ENCODE data around the gene PRSS57. TPM values are rescaled to one million over a fixed set of nuclear protein-coding genes. Genes with fewer than 3 reads are reported as not detected.

The PRSS57 gene
- total and polyA plus RNA-seq, 12 donors = 0.06 TPM; not detected in 11

DNA sequence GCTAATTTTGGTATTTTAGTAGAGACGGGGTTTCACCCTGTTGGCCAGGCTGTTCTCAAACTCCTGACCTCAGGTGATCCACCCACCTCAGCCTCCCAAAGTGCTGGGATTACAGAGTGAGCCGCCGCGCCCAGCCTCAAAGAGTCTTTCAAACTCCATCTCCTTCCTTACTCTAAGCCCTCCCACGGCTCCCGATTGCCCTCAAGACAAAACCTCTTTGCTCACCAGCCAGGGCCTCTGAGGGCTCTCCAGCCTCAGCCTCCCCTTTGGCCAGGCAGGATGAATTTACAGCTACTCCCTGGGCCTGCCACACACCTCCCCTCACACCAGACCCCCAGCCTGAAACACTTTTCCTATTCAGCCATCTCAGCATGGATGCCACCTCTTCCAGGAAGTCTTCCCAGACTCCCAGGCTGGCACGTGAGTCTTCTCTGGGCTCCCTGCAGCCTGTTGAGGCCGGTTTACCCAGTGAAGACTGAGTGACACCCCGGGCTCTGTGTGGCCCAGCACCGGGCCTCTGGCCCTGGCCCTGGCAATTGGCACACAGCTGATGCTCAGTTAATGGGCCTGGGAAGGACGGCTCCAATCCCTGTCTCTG, 7.6 kb downstream of the PRSS57 start:
- Histone ChIP-seq H3K9me3 (no peaks in the 10 kb centered on the region), H3K27ac (no peak overlapping the region), H3K4me3 (no peak overlapping the region), H3K4me1 (no peaks in the 10 kb centered on the region), H3K27me3 (no peaks in the 10 kb centered on the region), H3K36me3 (no peaks in the 10 kb centered on the region)
- DNase-seq (no peak), ATAC-seq (no peak)
- intact Hi-C loops (cut with DNase I) = no loop called here
- WGBS, 2 donors = 86 to 91% methylated on average over 11 of the region's 11 CpGs
- TF ChIP-seq, protein P1, sequence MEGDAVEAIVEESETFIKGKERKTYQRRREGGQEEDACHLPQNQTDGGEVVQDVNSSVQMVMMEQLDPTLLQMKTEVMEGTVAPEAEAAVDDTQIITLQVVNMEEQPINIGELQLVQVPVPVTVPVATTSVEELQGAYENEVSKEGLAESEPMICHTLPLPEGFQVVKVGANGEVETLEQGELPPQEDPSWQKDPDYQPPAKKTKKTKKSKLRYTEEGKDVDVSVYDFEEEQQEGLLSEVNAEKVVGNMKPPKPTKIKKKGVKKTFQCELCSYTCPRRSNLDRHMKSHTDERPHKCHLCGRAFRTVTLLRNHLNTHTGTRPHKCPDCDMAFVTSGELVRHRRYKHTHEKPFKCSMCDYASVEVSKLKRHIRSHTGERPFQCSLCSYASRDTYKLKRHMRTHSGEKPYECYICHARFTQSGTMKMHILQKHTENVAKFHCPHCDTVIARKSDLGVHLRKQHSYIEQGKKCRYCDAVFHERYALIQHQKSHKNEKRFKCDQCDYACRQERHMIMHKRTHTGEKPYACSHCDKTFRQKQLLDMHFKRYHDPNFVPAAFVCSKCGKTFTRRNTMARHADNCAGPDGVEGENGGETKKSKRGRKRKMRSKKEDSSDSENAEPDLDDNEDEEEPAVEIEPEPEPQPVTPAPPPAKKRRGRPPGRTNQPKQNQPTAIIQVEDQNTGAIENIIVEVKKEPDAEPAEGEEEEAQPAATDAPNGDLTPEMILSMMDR (IDR thresholded peaks at IDR 0.05) = no peak

DNA sequence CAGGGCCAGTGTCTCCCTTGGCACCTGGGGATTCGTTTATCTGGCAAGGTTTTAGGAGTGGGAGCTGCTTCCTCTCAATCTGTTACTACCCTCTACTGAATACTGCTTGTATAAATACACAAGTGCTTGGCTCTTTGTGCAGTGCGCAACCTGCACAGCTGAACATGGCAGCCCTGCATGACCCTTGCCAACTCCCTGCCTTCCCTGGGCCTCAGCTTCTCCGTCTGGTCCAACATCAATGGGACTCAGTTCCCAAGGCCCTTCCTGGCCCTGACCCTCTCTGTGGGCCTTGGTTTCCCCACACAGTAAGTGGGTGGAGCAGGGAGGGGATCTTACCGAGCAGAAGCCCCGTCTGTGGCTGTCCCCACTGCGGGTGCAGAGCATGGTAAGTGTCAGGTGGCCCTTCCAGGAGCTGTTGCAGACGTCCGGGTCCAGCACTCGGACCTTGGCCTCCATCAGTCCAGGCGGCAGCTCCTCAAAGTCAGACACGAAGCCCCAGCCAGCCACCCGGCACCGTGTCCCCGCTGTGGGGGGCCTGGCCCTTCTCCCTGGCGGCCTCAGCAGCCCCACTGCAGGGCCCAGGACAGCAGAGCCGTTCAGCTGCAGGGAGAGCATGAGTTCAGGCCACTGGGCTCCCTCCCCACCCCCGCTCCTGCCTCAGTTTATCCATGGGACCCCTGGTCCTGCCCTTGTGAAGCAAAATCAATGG, 8.5 kb downstream of the PRSS57 start:
- WGBS, 2 donors = 66 to 70% methylated on average over 17 of the region's 17 CpGs
- H3K36me3 ChIP-seq = peaks cover 0 to 2% (median 0%) of the 10 kb centered on the region in 9 donors
- intact Hi-C loops (cut with DNase I) = no loop called here
- no peaks in the 10 kb centered on the region for H3K27me3 ChIP-seq
- H3K4me1 ChIP-seq = no peaks in the 10 kb centered on the region
- ATAC-seq (no peak), DNase-seq (no peak)
- no peak overlapping the region for H3K27ac ChIP-seq
- H3K9me3 ChIP-seq = no peaks in the 10 kb centered on the region
- H3K4me3 ChIP-seq = no peak overlapping the region
- TF ChIP-seq, protein P1 (IDR thresholded peaks at IDR 0.05) = no peak

DNA sequence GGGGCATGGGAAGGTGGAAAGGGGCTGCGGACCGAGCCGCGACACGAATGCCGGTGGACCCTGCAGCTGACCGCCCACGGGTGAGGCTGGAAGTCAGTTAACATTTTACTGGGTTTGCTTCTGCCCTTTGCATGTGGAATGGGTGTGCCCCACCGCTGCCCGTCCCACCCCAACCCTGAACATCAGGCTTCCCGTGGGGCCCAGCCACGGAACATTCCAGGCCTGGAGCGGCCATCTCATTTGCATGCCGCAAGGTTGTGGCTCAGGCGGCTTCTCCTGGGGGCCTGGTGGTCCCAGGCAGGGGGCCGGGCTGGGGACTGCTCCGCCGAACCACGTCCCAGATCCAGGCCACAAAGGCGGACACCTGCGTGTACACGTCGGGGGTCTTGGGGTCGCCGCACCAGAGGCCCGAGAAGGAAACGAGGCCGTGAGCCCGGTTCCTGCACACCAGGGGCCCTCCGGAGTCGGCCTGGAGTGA, 9.8 kb downstream of the PRSS57 start:
- Histone ChIP-seq H3K4me3 (no peak overlapping the region), H3K4me1 (peaks cover 0 to 6% (median 0%) of the 10 kb centered on the region in 9 donors), H3K36me3 (peaks cover 0 to 7% (median 0%) of the 10 kb centered on the region in 9 donors), H3K27me3 (no peaks in the 10 kb centered on the region), H3K27ac (no peak overlapping the region), H3K9me3 (no peaks in the 10 kb centered on the region)
- ATAC-seq (no peak), DNase-seq (no peak)
- TF ChIP-seq, protein P1 (IDR thresholded peaks at IDR 0.05) = no peak
- WGBS, 2 donors = 82 to 86% methylated on average over 31 of the region's 31 CpGs
- intact Hi-C loops (cut with DNase I) = no loop called here

DNA sequence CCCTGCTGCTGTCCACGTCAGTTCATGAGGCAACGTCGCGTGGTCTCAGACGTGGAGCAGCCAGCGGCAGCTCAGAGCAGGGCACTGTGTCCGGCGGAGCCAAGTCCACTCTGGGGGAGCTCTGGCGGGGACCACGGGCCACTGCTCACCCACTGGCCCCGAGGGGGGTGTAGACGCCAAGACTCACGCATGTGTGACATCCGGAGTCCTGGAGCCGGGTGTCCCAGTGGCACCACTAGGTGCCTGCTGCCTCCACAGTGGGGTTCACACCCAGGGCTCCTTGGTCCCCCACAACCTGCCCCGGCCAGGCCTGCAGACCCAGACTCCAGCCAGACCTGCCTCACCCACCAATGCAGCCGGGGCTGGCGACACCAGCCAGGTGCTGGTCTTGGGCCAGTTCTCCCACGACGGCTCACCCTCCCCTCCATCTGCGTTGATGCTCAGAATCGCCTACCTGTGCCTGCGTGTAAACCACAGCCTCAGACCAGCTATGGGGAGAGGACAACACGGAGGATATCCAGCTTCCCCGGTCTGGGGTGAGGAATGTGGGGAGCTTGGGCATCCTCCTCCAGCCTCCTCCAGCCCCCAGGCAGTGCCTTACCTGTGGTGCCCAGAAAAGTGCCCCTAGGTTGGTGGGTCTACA, 12.5 kb downstream of the PRSS57 start:
- no peak for DNase-seq
- Histone ChIP-seq H3K27me3 (peaks cover 0 to 3% (median 0%) of the 10 kb centered on the region in 7 donors), H3K4me3 (no peak overlapping the region), H3K9me3 (no peaks in the 10 kb centered on the region), H3K27ac (no peak overlapping the region), H3K4me1 (peaks cover 2 to 25% (median 15%) of the 10 kb centered on the region in 9 donors), H3K36me3 (peaks cover 0 to 13% (median 0%) of the 10 kb centered on the region in 9 donors)
- TF ChIP-seq, protein P1 (IDR thresholded peaks at IDR 0.05) = no peak
- ATAC-seq = no peak
- 79 to 86% methylated on average over 25 of the region's 25 CpGs for WGBS, 2 donors
- intact Hi-C loops (cut with DNase I) = no loop called here
